Neutrophil (primary cell): ENCODE measurements around the gene ECE1.

Experiments
- H3K27ac ChIP-seq: fragments of 200-600 bp; sonication (generic); 2 replicates; pipeline ENCODE4 v1.5.1; 2016; ENCODE audit warnings: mild to moderate bottlenecking, moderate library complexity
- H3K27me3 ChIP-seq: fragments of 200-600 bp; sonication (generic); 2 replicates; pipeline ENCODE4 v1.6.0; 2016; ENCODE audit warnings: mild to moderate bottlenecking
- H3K36me3 ChIP-seq: fragments of 200-600 bp; sonication (generic); 2 replicates; pipeline ENCODE4 v1.5.1; 2017
- H3K4me1 ChIP-seq, 2 experiments: fragments of 200-600 bp in 1 of 2; sonication (generic) in 1 of 2; 1 replicate in 1 of 2; 2 replicates in 1 of 2; pipeline versions ENCODE4 v1.5.1 to v1.6.1; 2013 to 2016; ENCODE audit warnings: low read depth in 1 of 2, low read length in 1 of 2, mild to moderate bottlenecking in 1 of 2, moderate library complexity in 1 of 2; ENCODE audit not compliant: control insufficient read depth in 1 of 2, insufficient read depth in 1 of 2
- H3K4me3 ChIP-seq, 2 experiments: fragments of 200-600 bp in 1 of 2; sonication (generic) in 1 of 2; 1 replicate in 1 of 2; 2 replicates in 1 of 2; pipeline ENCODE4 v1.5.1; 2013 to 2016; ENCODE audit warnings: low read depth in 1 of 2, low read length in 1 of 2, mild to moderate bottlenecking in 1 of 2, moderate library complexity in 1 of 2
- H3K9me3 ChIP-seq: fragments of 200-600 bp; sonication (generic); 2 replicates; pipeline ENCODE4 v1.5.1; 2016
- TF ChIP-seq, protein P1 (sequence below): fragments of 200-600 bp; sonication (generic); IDR thresholded peaks from 2 replicates; pipeline ENCODE4 v1.5.1; 2016; ENCODE audit warnings: antibody characterized with exemption

Gene ECE1

DNA sequence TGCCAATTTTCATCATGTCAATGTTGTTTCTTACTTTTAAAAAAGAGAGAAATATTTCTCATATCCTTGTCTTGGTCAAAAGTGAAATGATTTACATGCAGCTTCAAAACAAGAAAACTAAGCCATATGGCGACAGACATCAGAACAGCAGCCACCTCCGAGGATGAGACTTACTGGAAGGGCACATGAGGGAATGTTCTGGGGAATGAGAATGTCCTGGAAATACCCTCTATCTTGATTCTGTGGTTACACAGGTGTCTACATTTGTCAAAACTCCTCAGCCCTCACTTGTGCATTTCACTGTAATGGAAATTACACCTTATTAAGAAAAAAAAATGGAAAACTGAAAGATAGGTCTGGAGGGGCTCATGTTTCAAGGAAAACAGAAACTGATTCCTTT, 14.2 kb upstream of the ECE1 start:
- TF ChIP-seq, protein P1, sequence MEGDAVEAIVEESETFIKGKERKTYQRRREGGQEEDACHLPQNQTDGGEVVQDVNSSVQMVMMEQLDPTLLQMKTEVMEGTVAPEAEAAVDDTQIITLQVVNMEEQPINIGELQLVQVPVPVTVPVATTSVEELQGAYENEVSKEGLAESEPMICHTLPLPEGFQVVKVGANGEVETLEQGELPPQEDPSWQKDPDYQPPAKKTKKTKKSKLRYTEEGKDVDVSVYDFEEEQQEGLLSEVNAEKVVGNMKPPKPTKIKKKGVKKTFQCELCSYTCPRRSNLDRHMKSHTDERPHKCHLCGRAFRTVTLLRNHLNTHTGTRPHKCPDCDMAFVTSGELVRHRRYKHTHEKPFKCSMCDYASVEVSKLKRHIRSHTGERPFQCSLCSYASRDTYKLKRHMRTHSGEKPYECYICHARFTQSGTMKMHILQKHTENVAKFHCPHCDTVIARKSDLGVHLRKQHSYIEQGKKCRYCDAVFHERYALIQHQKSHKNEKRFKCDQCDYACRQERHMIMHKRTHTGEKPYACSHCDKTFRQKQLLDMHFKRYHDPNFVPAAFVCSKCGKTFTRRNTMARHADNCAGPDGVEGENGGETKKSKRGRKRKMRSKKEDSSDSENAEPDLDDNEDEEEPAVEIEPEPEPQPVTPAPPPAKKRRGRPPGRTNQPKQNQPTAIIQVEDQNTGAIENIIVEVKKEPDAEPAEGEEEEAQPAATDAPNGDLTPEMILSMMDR: no peak
- Histone ChIP-seq H3K9me3 (no peaks in the 10 kb centered on the region), H3K36me3 (no peaks in the 10 kb centered on the region), H3K4me1 (peaks cover 22 to 25% of the 10 kb centered on the region in 2 experiments), H3K27ac (no peak overlapping the region), H3K4me3 (no peak overlapping the region), H3K27me3 (no peaks in the 10 kb centered on the region)

DNA sequence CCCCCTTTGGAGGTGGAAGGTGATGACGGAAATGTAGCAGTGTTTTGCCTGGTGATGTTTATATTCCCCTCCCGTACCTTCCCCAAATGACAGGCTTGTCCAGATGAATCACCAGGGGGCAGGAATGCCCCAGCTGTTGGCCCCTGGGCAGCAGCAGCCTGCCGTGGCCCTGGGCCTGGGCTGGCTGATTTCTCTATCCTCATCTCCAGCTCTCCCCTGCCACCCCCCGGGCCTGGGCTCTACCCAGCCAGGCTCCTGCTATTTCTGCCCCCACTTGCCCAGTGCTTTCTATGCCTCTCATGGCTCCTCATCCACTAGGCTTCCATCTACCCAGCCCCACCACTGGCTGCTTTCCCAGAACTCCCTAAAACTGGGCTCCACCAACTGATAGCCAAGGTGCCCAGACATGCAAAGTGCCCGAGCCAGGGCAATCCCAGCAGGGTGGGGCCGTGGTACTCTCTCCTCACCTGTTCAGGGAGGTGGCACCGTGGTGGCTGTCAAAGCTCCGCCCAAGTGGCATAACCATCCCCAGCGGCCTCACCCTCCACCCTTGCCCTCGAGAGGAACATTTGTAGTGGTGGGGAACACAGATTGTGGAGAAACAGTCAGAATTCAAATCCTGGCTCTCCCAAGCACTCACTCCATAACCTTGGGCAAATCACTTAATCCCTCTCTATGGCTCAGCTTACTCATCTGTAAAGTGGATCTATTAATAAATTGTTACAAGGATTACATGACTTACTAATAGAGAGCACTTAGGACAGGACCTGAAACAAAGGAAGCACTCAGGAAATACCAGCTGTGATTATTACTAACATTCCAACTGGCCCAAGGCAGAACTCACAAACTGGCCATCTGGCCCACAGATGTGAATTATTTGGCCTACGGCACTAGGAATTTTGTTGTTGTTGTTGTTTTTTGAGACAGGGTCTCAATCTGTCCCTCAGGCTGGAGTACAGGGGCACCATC, 12.8 kb upstream of the ECE1 start:
- Histone ChIP-seq H3K4me3 (no peak overlapping the region), H3K27ac (no peak overlapping the region), H3K27me3 (no peaks in the 10 kb centered on the region), H3K9me3 (no peaks in the 10 kb centered on the region), H3K36me3 (no peaks in the 10 kb centered on the region), H3K4me1 (peaks cover 29 to 33% of the 10 kb centered on the region in 2 experiments)
- TF ChIP-seq, protein P1: no peak

DNA sequence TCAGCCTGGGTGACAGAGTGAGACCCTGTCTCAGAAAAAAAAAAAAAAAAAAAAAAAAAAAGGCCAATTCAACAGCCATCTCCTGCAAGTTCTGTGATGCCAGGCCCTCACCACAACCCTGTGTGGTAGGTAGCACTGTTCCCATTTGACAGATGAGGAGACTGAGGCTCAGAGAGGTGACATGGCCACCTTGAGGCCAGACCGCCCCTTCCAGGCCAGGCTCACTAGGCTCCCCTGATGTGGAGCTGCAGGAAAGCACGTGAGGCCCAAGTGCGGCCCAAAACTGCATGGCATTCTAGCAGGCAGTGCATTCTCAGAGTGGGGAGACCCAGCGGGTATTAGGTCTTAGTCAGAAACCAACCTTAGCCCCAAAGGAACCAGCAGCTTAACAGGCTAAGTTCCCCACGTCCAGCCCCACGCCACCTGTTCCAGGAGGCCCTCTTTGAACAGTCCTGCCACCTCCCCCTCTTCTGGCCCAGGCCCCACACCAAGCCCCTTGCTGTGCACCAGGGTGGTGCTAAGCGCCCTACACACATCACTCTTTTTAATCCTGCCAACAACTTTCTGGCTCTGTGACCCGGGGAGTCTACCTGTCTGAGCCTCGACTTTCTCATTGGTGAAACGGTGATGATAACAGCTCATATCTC, 11.7 kb upstream of the ECE1 start:
- TF ChIP-seq, protein P1: no peak
- Histone ChIP-seq H3K27me3 (no peaks in the 10 kb centered on the region), H3K9me3 (no peaks in the 10 kb centered on the region), H3K36me3 (no peaks in the 10 kb centered on the region), H3K4me1 (peaks cover 24 to 26% of the 10 kb centered on the region in 2 experiments), H3K27ac (no peak overlapping the region), H3K4me3 (no peak overlapping the region)

DNA sequence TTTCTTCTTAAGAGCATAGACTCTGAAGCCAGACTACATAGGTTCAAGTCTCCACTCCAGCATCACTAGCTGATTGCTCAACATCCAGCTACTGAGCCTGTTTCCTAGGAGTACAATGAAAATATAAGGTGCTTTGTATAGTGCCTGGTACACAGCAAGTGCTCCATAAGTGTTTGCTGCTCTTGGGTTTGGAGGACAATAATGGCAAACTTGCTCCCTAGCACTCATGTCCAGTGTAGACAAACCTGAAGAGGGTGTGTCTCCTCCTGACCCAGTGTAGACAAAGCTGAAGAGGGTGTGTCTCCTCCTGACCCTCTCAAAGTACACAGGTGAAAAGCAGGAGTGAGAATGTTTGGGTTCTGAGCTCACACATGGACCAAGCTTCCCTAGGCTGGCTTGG, 10.5 kb upstream of the ECE1 start:
- Histone ChIP-seq H3K27ac (no peak overlapping the region), H3K36me3 (no peaks in the 10 kb centered on the region), H3K9me3 (no peaks in the 10 kb centered on the region), H3K27me3 (no peaks in the 10 kb centered on the region), H3K4me3 (no peak overlapping the region), H3K4me1 (peaks cover 36 to 37% of the 10 kb centered on the region in 2 experiments)
- TF ChIP-seq, protein P1: no peak

DNA sequence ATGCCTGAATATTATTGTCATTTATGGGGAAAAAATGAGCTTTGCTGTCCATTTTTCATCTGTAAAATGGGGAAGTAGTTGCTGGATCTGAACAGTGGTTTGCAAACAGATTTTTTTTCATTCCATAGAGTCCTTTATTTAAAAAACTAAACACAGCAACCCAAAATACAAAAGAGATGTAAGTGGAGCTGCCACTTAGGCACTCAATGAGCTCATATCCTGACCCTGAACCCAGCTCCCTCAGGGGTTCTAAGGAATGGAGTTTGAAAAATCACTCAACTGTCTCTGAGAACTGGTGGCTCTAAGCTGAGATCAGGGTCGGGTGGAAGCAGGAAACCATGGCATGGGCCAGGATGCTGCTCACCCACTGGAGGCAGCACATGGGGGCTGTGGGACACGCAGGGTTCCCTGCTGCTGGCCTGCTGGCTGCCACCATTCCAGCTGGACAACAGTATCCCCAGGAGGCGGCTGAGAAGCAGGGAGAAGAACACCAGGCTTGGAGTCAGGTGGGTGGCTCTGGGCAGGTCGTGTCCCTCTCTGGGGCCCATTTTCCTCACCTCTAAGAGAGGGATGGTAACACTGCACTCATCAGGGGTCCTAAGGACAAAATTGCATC, 9.6 kb upstream of the ECE1 start:
- Histone ChIP-seq H3K4me3 (no peak overlapping the region), H3K27ac (peak overlapping the region; percentile 75), H3K36me3 (no peaks in the 10 kb centered on the region), H3K9me3 (no peaks in the 10 kb centered on the region), H3K4me1 (peaks cover 45 to 46% of the 10 kb centered on the region in 2 experiments), H3K27me3 (no peaks in the 10 kb centered on the region)
- TF ChIP-seq, protein P1: no peak
